A673 (cell line): ENCODE measurements around the gene DCAF12L1. TPM values are rescaled to one million over a fixed set of nuclear protein-coding genes. Genes with fewer than 3 reads are reported as not detected.

Experiments
- Bru-seq: library from RNA; stranded (reverse); fragments of 400-500 nt; gene quantifications from one replicate; lab custom pipeline; 2021; lab: Mats Ljungman, UMichigan
- BruChase-seq, 2 experiments: library from RNA; stranded (reverse); fragments of 400-500 nt; gene quantifications; one replicate each; lab custom pipeline; 2021; lab: Mats Ljungman, UMichigan
- BruUV-seq: library from RNA; stranded (reverse); fragments of 400-500 nt; replicated peaks from 2 replicates; lab custom pipeline; 2021; lab: Mats Ljungman, UMichigan
- CTCF ChIA-PET: fragments of 300-600 bp; sonication (Branson Sonifier 250); formaldehyde crosslinking; loops from one replicate; lab custom pipeline; 2022; ENCODE audit warnings: antibody characterized with exemption; lab: Charles Lee
- POLR2A ChIA-PET: fragments of 300-600 bp; sonication (Branson Sonifier 250); formaldehyde crosslinking; loops from one replicate; lab custom pipeline; 2022; ENCODE audit warnings: antibody characterized with exemption; ENCODE audit not compliant: low non-redundant PET; lab: Charles Lee
- DNase-seq: peaks from one replicate; pipeline ENCODE4 v3.0.0-alpha.2; 2015; ENCODE audit warnings: low spot score
- H3K27ac ChIP-seq: fragments of 200-600 bp; sonication (generic); 2 replicates; pipeline ENCODE4 v1.5.1; 2016; ENCODE audit warnings: mixed run types, low read depth, mild to moderate bottlenecking, mixed read lengths, antibody characterized with exemption, low read length; ENCODE audit not compliant: poor library complexity, severe bottlenecking
- H3K27me3 ChIP-seq: fragments of 200-600 bp; sonication (generic); replicated peaks from 2 replicates; pipeline ENCODE4 v1.6.1; 2017; ENCODE audit warnings: mixed run types, low read depth, mild to moderate bottlenecking, mixed read lengths, antibody characterized with exemption, low read length; ENCODE audit not compliant: insufficient read depth, poor library complexity
- H3K36me3 ChIP-seq: fragments of 200-600 bp; sonication (generic); 2 replicates; pipeline ENCODE4 v1.6.1; 2016; ENCODE audit warnings: mixed run types, mild to moderate bottlenecking, mixed read lengths, antibody characterized with exemption, low read length; ENCODE audit not compliant: insufficient read depth, poor library complexity, severe bottlenecking
- H3K4me1 ChIP-seq: fragments of 200-600 bp; sonication (generic); 2 replicates; pipeline ENCODE4 v1.6.1; 2017; ENCODE audit warnings: mixed run types, mild to moderate bottlenecking, mixed read lengths, antibody characterized with exemption, low read length; ENCODE audit not compliant: insufficient read depth, poor library complexity, severe bottlenecking
- H3K4me3 ChIP-seq: fragments of 200-600 bp; sonication (generic); 2 replicates; pipeline ENCODE4 v1.5.1; 2016; ENCODE audit warnings: low read depth, mixed run types, mild to moderate bottlenecking, mixed read lengths, low read length; ENCODE audit not compliant: poor library complexity, severe bottlenecking
- H3K9me3 ChIP-seq: fragments of 200-600 bp; sonication (generic); 2 replicates; pipeline ENCODE4 v1.6.1; 2016; ENCODE audit warnings: mixed run types, low read depth, mild to moderate bottlenecking, mixed read lengths, antibody characterized with exemption, low read length; ENCODE audit not compliant: poor library complexity, severe bottlenecking
- EZH2 ChIP-seq: fragments of 200-600 bp; sonication (generic); IDR thresholded peaks from 2 replicates; pipeline ENCODE4 v1.6.1; 2017; ENCODE audit warnings: borderline replicate concordance, low read depth, mild to moderate bottlenecking, mixed read lengths, antibody characterized with exemption, low read length; ENCODE audit not compliant: poor library complexity, severe bottlenecking
- intact Hi-C: fragments of 100-400 bp; cut with micrococcal nuclease; formaldehyde crosslinking; loops from one replicate; pipeline ENCODE4 v1.10.0; 2022; ENCODE audit not compliant: unreplicated experiment
- long read RNA-seq: library from polyadenylated mRNA; stranded (forward); transcript quantifications from one replicate; pipeline ENCODE4 v2.0.0, GENCODE V29; 2022
- total RNA-seq: library from RNA; stranded (reverse); gene quantifications from 2 replicates; pipeline ENCODE4 v1.2.3, GENCODE V29; 2021
- TF ChIP-seq, protein P1 (sequence below): fragments of 300-800, 200-600 bp; sonication (generic); conservative IDR thresholded peaks from 2 replicates; pipeline ENCODE4 v1.5.1; 2017; ENCODE audit warnings: low read depth, mild to moderate bottlenecking, antibody characterized with exemption, low read length, moderate library complexity, mixed read lengths

Gene DCAF12L1
- total RNA-seq: not detected in 2 replicates
- Bru-seq, nascent RNA: not detected
- BruChase-seq, experiment 1, labeled RNA remaining after a 2-hour chase: not detected
- BruChase-seq, experiment 2, labeled RNA remaining after a 6-hour chase: not detected
- long read RNA-seq: 0 reads

DNA sequence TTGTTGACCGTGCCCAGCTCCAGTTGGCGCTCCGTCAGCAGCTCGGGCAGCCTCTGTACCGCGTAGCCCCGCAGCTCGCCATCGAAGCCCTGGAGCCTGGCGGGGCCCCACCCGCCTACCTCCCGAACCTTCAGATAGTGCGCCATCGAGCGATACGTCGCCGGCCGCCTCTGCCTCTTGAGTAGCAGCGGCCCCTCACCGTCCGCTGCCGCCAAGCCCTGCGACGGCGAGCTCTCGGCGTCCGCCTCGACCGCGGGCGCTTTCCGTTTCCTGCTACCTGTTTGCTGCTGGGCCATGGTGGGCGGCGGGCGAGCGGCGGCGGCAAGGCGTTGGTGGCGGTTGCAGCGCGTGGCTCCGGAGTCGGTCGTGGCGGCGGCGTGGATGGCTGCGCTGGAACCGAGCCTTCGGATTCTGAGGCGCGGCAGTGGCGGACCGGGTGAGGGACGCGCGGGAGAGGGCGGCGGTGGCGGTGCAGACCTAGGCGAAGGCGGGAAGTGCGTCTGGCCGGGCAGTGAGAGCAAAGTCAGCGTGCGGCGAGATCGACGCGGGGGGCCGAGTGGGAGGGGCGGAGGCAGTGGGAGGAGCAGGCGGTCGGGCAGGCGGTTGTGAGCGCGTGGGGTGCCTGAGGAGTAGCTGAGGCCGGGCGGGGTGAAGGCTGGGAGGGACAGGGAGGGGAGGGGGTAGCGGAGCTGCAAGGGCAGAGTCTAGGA is at the start of gene DCAF12L1:
Gene DCAF12L1, minus strand, starts transcription at position 502 of the 710 bp plus-strand sequence. Its CDS starts 206 bp downstream, at position 296.
- H3K27ac ChIP-seq: no peak within 1 kb of the TSS
- H3K9me3 ChIP-seq: no peaks in the 10 kb centered on the region
- H3K4me3 ChIP-seq: no peak within 1 kb of the TSS
- H3K36me3 ChIP-seq: no peaks in the 10 kb centered on the region
- intact Hi-C loops: no loop called here
- no peaks in the 10 kb centered on the region for H3K27me3 ChIP-seq
- CTCF ChIA-PET: no interaction called here
- DNase-seq: no peak
- TF ChIP-seq EZH2: no peak
- TF ChIP-seq, protein P1, sequence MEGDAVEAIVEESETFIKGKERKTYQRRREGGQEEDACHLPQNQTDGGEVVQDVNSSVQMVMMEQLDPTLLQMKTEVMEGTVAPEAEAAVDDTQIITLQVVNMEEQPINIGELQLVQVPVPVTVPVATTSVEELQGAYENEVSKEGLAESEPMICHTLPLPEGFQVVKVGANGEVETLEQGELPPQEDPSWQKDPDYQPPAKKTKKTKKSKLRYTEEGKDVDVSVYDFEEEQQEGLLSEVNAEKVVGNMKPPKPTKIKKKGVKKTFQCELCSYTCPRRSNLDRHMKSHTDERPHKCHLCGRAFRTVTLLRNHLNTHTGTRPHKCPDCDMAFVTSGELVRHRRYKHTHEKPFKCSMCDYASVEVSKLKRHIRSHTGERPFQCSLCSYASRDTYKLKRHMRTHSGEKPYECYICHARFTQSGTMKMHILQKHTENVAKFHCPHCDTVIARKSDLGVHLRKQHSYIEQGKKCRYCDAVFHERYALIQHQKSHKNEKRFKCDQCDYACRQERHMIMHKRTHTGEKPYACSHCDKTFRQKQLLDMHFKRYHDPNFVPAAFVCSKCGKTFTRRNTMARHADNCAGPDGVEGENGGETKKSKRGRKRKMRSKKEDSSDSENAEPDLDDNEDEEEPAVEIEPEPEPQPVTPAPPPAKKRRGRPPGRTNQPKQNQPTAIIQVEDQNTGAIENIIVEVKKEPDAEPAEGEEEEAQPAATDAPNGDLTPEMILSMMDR: no peak
- H3K4me1 ChIP-seq: no peaks in the 10 kb centered on the region
- BruUV-seq: no TSS peak
- POLR2A ChIA-PET: no interaction called here

DNA sequence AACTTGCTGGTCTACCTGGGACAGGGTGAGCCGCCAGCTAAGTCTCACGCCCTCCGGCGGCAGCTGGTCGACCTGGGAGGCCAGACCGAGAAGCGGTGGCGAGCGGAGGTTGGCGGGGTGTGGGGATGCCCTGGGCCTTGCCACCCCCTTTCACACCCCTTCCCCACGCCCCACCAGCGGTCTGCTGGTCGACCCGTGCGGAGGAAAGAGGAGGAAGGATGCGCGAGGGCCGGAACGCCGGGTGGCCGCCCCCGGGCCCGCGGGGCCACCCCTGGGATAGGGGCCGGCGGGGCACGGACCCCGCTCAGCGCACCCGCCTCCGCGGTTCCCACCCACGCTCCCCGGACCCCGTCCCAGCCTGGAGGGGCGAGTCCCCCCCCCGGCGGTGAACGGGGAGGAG is 28.3 kb upstream of the DCAF12L1 start:
- DNase-seq: no peak
- Histone ChIP-seq H3K4me1 (no peaks in the 10 kb centered on the region), H3K9me3 (no peaks in the 10 kb centered on the region), H3K27me3 (no peaks in the 10 kb centered on the region), H3K27ac (no peak overlapping the region), H3K4me3 (no peak overlapping the region), H3K36me3 (no peaks in the 10 kb centered on the region)
- CTCF ChIA-PET: no interaction called here
- POLR2A ChIA-PET: no interaction called here
- intact Hi-C loops: no loop called here
- no TSS peak for BruUV-seq
- TF ChIP-seq EZH2: no peak
- TF ChIP-seq, protein P1: no peak

DNA sequence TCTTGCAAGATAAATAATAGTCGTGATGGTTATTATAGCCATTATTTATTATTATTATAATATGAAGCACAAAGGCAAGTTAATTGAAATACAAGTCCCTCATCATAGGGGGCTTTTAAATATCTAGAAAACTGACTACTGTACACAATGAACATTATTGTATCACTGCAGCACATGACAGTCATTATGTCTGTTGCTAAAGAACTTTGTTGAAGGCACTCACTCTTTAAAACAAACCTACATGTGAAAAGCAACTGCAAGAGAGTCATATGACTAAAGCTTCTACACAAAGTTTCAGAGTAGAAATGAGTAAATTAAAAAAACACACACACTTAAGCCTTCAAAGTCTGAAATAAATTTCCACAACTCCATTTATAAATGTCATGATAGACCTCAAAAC is 23.3 kb upstream of the DCAF12L1 start:
- ChIA-PET CTCF (no interaction called here), POLR2A (no interaction called here)
- DNase-seq: no peak
- no peak for TF ChIP-seq EZH2
- TF ChIP-seq, protein P1: no peak
- H3K4me1 ChIP-seq: no peaks in the 10 kb centered on the region
- H3K27me3 ChIP-seq: no peaks in the 10 kb centered on the region
- no peaks in the 10 kb centered on the region for H3K36me3 ChIP-seq
- no peak overlapping the region for H3K4me3 ChIP-seq
- H3K27ac ChIP-seq: no peak overlapping the region
- intact Hi-C loops: no loop called here
- no TSS peak for BruUV-seq
- no peaks in the 10 kb centered on the region for H3K9me3 ChIP-seq
